ENCODE results near the gene KIF5A.

DNA sequence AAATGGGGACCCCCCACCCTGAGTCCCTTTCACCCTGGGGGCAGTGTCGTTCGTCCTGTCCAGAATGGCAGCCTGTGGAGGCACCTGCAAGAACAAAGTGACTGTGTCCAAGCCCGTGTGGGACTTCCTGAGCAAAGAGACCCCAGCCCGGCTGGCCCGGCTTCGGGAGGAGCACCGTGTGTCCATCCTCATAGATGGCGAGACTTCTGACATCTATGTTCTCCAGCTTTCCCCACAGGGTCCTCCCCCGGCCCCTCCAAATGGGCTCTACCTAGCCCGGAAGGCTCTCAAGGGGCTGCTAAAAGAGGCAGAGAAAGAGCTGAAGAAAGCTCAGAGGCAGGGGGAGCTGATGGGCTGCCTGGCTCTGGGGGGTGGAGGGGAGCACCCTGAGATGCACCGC lies 57.0 kb downstream of the KIF5A start:
- TF ChIP-seq, protein P1, sequence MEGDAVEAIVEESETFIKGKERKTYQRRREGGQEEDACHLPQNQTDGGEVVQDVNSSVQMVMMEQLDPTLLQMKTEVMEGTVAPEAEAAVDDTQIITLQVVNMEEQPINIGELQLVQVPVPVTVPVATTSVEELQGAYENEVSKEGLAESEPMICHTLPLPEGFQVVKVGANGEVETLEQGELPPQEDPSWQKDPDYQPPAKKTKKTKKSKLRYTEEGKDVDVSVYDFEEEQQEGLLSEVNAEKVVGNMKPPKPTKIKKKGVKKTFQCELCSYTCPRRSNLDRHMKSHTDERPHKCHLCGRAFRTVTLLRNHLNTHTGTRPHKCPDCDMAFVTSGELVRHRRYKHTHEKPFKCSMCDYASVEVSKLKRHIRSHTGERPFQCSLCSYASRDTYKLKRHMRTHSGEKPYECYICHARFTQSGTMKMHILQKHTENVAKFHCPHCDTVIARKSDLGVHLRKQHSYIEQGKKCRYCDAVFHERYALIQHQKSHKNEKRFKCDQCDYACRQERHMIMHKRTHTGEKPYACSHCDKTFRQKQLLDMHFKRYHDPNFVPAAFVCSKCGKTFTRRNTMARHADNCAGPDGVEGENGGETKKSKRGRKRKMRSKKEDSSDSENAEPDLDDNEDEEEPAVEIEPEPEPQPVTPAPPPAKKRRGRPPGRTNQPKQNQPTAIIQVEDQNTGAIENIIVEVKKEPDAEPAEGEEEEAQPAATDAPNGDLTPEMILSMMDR (IDR thresholded peaks at IDR 0.05): no peak
- no peak for TF ChIP-seq POLR2A (IDR thresholded peaks at IDR 0.05)
